Common myeloid progenitor, CD34-positive (primary cell): ENCODE data around the gene FAM199X.

Experiments used
- CTCF ChIA-PET: fragments of 350-600 bp; sonication (Branson Sonifier 250); formaldehyde crosslinking; loops from one replicate; lab custom pipeline; 2021; ENCODE audit warnings: antibody characterized with exemption; lab: Charles Lee
- POLR2A ChIA-PET: fragments of 350-600 bp; sonication (Branson Sonifier 250); formaldehyde crosslinking; loops from one replicate; lab custom pipeline; 2021; ENCODE audit warnings: antibody characterized with exemption; lab: Charles Lee
- DNase-seq, 3 donors: peaks; one replicate each; pipeline versions ENCODE4 v3.0.0 to v3.0.0-alpha.2; 2013
- H3K27ac ChIP-seq, 2 experiments: 1 replicate in 1 of 2; 2 replicates in 1 of 2; pipeline ENCODE4 v1.7.0; 2013; ENCODE audit warnings: inconsistent platforms in 2 of 2, low read length in 2 of 2, mild to moderate bottlenecking in 2 of 2, low read depth in 1 of 2, moderate library complexity in 1 of 2; ENCODE audit not compliant: severe bottlenecking in 2 of 2, insufficient read depth in 1 of 2, poor library complexity in 1 of 2
- H3K27me3 ChIP-seq, 5 experiments: replicated peaks in 2 of 5; 1 replicate in 3 of 5; 2 replicates in 2 of 5; pipeline versions ENCODE4 v1.6.1 to v1.7.0; 2013; ENCODE audit warnings: low read length in 4 of 5, mild to moderate bottlenecking in 2 of 5, moderate library complexity in 2 of 5, inconsistent platforms in 1 of 5; ENCODE audit not compliant: insufficient read depth in 5 of 5, control insufficient read depth in 4 of 5
- H3K36me3 ChIP-seq, 4 experiments: 1 replicate in 2 of 4; 2 replicates in 2 of 4; pipeline versions ENCODE4 v1.6.1 to v1.7.0; 2013; ENCODE audit warnings: low read length in 3 of 4, control low read depth in 1 of 4, mild to moderate bottlenecking in 1 of 4; ENCODE audit not compliant: control insufficient read depth in 4 of 4, insufficient read depth in 4 of 4
- H3K4me1 ChIP-seq, 4 experiments: 1 replicate in 3 of 4; 2 replicates in 1 of 4; pipeline versions ENCODE4 v1.6.1 to v1.7.1; 2013; ENCODE audit warnings: low read length in 3 of 4, mild to moderate bottlenecking in 3 of 4, control low read depth in 1 of 4, inconsistent platforms in 1 of 4, moderate library complexity in 1 of 4; ENCODE audit not compliant: control insufficient read depth in 4 of 4, insufficient read depth in 4 of 4; ENCODE audit errors: control extremely low read depth in 1 of 4
- H3K4me3 ChIP-seq, 7 experiments: 1 replicate in 4 of 7; 2 replicates in 3 of 7; pipeline versions ENCODE4 v1.5.1 to v1.7.0; 2013; ENCODE audit warnings: mild to moderate bottlenecking in 7 of 7, low read length in 6 of 7, moderate library complexity in 6 of 7, inconsistent platforms in 2 of 7, low read depth in 2 of 7, control low read depth in 1 of 7; ENCODE audit not compliant: insufficient read depth in 4 of 7, control insufficient read depth in 1 of 7; ENCODE audit errors: extremely low read depth in 1 of 7
- H3K9me3 ChIP-seq, 5 experiments: 1 replicate in 4 of 5; 2 replicates in 1 of 5; pipeline versions ENCODE4 v1.6.1 to v1.7.1; 2013; ENCODE audit warnings: low read length in 4 of 5, mild to moderate bottlenecking in 2 of 5, inconsistent platforms in 1 of 5, low read depth in 1 of 5, moderate library complexity in 1 of 5; ENCODE audit not compliant: control insufficient read depth in 4 of 5, insufficient read depth in 2 of 5; ENCODE audit errors: control extremely low read depth in 1 of 5
- WGBS: methylation state at CpG from one replicate; pipeline ENCODE4 v1.1.5; 2013; ENCODE audit not compliant: insufficient coverage; 5-methylcytosine and 5-hydroxymethylcytosine counted together

FAM199X gene

DNA sequence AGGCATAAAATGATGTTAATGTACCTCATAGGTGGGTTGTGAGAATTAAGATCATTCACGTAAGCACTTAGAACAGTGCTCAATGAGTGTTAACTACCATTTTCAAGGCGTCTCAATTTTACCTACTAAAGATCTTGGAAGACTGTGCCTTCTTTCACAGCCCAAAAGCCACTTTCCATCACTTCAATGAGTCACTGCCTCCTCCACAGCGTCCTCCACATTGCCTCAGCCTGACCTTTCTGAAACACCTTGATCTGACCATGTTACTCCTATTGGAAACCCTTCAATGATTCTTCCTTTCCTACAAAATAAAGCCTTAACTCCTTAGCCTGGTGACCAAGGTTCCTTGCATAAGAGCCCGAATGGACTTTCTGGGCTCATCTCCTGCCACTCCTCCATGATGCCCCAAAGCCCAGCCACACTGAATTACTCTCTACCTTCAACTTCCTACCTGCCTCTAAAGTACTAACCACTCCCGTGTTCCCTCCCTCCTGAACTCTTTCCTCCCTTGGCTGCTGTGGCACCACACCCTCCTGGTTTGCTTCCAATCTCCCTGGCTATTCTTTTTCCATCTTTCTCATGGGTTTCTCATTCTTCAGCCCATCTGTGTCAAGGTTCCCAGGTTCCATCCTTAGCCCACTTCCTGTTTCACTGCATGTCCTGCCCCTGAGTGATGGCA, 31.5 kb upstream of the FAM199X start:
- Histone ChIP-seq H3K9me3 (no peaks in the 10 kb centered on the region), H3K27me3 (no peaks in the 10 kb centered on the region), H3K36me3 (peaks cover 0 to 2% (median 0%) of the 10 kb centered on the region in 4 experiments), H3K27ac (no peak overlapping the region), H3K4me3 (no peak overlapping the region), H3K4me1 (peaks cover 0 to 11% (median 0%) of the 10 kb centered on the region in 4 experiments)
- WGBS: 69% methylated on average over 4 of the region's 5 CpGs
- no peak for DNase-seq
- CTCF ChIA-PET: no interaction called here
- POLR2A ChIA-PET: no interaction called here

DNA sequence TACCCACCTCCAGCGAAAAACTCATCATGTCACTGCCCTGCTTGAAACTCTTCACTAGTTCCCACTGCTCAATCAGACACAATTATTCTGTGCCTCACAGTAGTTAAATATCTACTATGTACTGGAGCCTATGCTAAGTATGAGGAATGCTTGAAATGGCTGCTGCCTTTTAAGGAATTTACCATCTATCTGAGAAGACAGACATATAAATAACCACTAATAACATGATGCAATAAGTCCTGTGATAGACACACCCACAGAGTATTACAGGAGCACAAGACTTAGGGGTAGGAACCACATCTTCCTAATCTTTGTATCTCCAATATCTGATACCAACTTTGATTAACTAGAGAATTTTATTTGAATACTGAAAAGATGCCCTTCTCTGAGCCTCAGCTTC, 30.6 kb upstream of the FAM199X start:
- Histone ChIP-seq H3K4me1 (peaks cover 0 to 11% (median 0%) of the 10 kb centered on the region in 4 experiments), H3K4me3 (no peak overlapping the region), H3K27me3 (no peaks in the 10 kb centered on the region), H3K27ac (no peak overlapping the region), H3K9me3 (no peaks in the 10 kb centered on the region), H3K36me3 (no peaks in the 10 kb centered on the region)
- no CpG with 5 or more reads among the region's 1 CpG for WGBS
- no peak for DNase-seq
- CTCF ChIA-PET: interaction anchor here (1.0 to 1.7 kb wide), 3 partner anchors 22 to 302 kb away, joined by 4 to 6 read pairs (median 5); no protein-coding TSS in a partner anchor
- POLR2A ChIA-PET: no interaction called here

DNA sequence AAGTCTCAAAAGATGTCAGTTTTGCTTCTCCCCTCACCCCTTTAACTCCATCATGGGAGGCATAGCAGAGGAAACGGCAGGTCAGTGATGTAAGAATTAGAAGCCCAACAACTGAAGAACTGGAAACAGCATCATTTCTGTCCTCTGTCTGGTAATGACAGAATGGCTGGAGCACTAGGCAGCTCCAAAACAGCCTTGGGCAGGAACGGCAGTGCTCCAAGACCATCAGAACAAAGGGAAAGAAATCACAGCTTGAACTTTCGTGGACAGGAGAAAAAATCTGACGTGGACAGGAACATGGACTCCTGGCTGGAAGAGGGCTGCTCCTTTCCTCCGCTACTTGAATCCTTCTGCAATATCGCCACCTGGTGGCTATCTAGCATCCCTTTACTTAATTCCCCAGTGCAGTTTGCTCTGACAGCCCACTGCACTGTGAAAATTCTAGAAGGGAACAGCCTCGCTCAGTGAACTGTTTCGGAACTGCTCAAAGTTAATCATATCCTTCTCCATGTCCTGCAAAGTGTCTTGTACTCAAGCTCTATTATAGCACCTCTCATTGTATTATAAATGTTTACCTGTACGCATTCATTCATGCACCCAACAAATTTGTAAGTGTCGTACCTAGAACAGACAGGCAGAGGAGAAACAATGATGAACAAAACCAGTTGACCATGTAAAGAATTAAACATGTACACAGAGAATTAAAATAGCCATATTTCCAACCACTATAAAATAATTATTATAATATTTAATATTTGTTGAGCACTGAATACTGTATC, 29.8 kb upstream of the FAM199X start:
- Histone ChIP-seq H3K27me3 (no peaks in the 10 kb centered on the region), H3K4me1 (peaks cover 0 to 11% (median 0%) of the 10 kb centered on the region in 4 experiments), H3K36me3 (no peaks in the 10 kb centered on the region), H3K27ac (no peak overlapping the region), H3K9me3 (no peaks in the 10 kb centered on the region), H3K4me3 (peak overlapping the region in 1 of 7 experiments; percentile 52)
- ChIA-PET CTCF (interaction anchor here (0.9 to 2.9 kb wide), 8 partner anchors 16 to 304 kb away, joined by 3 to 11 read pairs (median 6); no protein-coding TSS in a partner anchor), POLR2A (no interaction called here)
- DNase-seq: peak; percentile 79 to 87 (median 81)
- WGBS: 5% methylated on average over 6 of the region's 10 CpGs

DNA sequence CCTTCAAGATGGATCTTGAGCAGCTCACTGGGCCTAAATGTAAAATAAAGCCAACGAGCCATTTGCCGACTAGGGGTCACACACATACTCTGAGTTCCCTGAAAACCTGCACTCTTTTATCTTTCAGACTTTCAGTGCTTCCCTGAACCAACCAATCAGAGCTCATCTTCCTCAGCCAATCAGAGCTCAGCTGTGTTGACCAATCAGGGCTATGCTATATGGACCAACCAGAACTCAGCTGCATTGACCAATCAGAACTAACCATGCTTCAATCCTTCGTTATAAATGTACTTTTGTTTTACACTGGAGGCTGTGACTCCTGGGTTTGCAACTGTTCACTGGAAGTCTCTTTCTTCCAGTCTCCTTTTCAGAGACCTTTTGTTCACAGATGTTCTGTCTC, 28.8 kb upstream of the FAM199X start:
- WGBS: 98% methylated on average over 3 of the region's 3 CpGs
- CTCF ChIA-PET: interaction anchor here (0.9 to 2.9 kb wide), 8 partner anchors 17 to 305 kb away, joined by 3 to 11 read pairs (median 4); no protein-coding TSS in a partner anchor

DNA sequence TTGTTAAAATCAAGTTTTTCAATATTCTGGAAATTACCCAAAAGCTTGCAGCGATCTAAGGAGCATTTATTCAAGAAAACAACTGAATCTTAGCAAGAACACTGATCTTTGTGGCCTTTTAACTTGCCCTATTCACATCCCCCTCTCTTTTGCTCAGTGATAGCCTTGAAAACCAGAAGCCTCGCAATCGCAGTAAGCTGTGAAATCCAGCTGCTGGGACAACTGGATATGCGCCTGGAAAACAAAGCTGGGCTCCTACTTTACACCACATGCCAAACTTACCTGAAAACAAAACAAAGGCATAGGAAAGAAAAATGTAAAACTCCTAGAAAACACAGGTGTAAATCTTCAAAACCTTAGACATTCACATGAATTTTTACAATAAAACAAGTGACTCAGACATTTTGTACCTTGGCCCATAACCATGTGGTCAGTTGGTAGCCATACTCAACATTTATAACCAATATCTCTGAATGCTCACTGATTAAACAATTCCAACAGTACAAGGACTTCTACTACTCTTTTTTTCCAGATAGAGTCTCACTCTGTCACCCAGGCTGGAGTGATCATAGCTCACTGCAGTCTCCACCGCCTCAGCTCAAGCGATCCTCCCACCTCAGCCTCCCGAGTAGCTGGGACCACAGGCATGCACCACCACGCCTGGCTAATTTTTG, 25.0 kb upstream of the FAM199X start:
- Histone ChIP-seq H3K27ac (no peak overlapping the region), H3K4me3 (no peak overlapping the region), H3K27me3 (no peaks in the 10 kb centered on the region), H3K36me3 (no peaks in the 10 kb centered on the region), H3K9me3 (no peaks in the 10 kb centered on the region), H3K4me1 (peaks cover 0 to 4% (median 0%) of the 10 kb centered on the region in 4 experiments)
- DNase-seq: no peak
- ChIA-PET CTCF (interaction anchor here (1.4 kb wide), 1 partner anchor 10 kb away, joined by 4 read pairs; no protein-coding TSS in a partner anchor), POLR2A (interaction anchor here (1.4 kb wide), 1 partner anchor 15 kb away, joined by 4 read pairs; the partner anchor contains the start of gene SLC25A53)
- 90% methylated on average over 5 of the region's 8 CpGs for WGBS

More for the DNA sequence above, 28.8 kb upstream of the FAM199X start:
- Histone ChIP-seq H3K36me3 (no peaks in the 10 kb centered on the region), H3K4me1 (peaks cover 0 to 14% (median 0%) of the 10 kb centered on the region in 4 experiments), H3K4me3 (no peak overlapping the region), H3K27me3 (no peaks in the 10 kb centered on the region), H3K9me3 (no peaks in the 10 kb centered on the region), H3K27ac (no peak overlapping the region)
- POLR2A ChIA-PET: no interaction called here
- peak in 2 of 3 donors; percentile 47 to 49 for DNase-seq

DNA sequence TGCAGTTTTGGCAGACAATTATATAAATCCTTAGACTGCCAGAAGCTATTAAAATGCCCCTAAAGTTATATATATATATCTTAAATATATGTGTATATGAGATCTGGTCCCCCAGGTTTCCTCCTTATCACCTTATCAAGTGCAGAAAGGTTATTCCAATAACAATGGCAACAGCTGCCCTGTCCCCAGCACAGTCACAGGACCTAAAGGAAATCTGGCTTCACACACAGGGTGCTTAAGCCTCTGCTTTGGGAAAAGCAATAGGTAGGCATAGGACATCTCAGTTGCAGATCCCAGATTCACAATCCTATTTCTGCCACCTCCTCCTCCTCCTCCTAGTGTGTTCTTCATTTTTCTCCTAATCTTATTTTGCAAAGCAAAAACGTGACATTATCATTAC, 15.2 kb upstream of the FAM199X start:
- H3K36me3 ChIP-seq: no peaks in the 10 kb centered on the region
- WGBS: 45% methylated on average over 1 of the region's 1 CpG
- no peak overlapping the region for H3K27ac ChIP-seq
- no peaks in the 10 kb centered on the region for H3K9me3 ChIP-seq
- ChIA-PET CTCF (no interaction called here), POLR2A (no interaction called here)
- H3K27me3 ChIP-seq: no peaks in the 10 kb centered on the region
- H3K4me1 ChIP-seq: peaks cover 0 to 6% (median 1%) of the 10 kb centered on the region in 4 experiments
- no peak for DNase-seq
- H3K4me3 ChIP-seq: no peak overlapping the region
